NT2/D1 (cell line): ENCODE measurements around the gene FHOD3.

Source experiments
- DNase-seq: peaks from one replicate; pipeline ENCODE4 v3.0.0-alpha.2; 2011; ENCODE audit warnings: low read depth, low spot score
- H3K27me3 ChIP-seq: 2 replicates; pipeline ENCODE4 v1.6.0; 2011; ENCODE audit warnings: mild to moderate bottlenecking; ENCODE audit not compliant: insufficient read length, insufficient read depth
- H3K36me3 ChIP-seq: 2 replicates; pipeline ENCODE4 v1.6.1; 2011; ENCODE audit warnings: mild to moderate bottlenecking, low read length, mixed read lengths; ENCODE audit not compliant: insufficient read depth, insufficient read length
- H3K4me1 ChIP-seq: 2 replicates; pipeline ENCODE4 v1.5.1; 2011; ENCODE audit not compliant: insufficient read depth, insufficient read length
- H3K4me3 ChIP-seq: 2 replicates; pipeline ENCODE4 v1.5.1; 2011; ENCODE audit warnings: low read depth; ENCODE audit not compliant: insufficient read length
- H3K9ac ChIP-seq: 2 replicates; pipeline ENCODE4 v1.6.0; 2011; ENCODE audit warnings: low read depth; ENCODE audit not compliant: insufficient read length
- H3K9me3 ChIP-seq: 2 replicates; pipeline ENCODE4 v1.5.1; 2011; ENCODE audit warnings: mild to moderate bottlenecking, low read length; ENCODE audit not compliant: insufficient read depth
- SUZ12 ChIP-seq: IDR thresholded peaks from 2 replicates; pipeline ENCODE4 v1.6.1; 2011; ENCODE audit not compliant: insufficient read length, insufficient read depth; ENCODE audit errors: extremely low read depth
- YY1 ChIP-seq: IDR thresholded peaks from 2 replicates; pipeline ENCODE4 v1.6.1; 2011; ENCODE audit not compliant: insufficient read length, insufficient read depth
- ZNF274 ChIP-seq: IDR thresholded peaks from 2 replicates; pipeline ENCODE4 v1.6.1; 2011; ENCODE audit warnings: mild to moderate bottlenecking, low read depth, low read length

The FHOD3 gene

DNA sequence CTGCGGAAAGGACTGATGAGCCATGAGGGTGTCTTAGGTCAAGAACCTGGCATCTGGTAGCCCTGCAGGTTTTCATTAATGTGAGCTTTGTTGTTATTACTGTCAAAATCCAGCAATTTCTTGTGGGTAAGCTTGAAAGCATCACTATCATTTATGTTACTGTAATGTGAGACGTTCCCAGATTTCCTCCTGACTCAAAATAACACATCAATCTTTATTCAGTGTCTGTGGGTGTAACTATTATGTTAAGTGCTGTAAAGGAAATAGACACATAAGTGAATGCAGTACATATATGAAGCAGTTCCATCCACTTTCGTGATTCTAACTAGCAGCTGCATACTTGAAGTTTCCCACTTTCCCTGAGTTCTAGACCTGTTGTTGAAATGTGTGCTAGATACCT, 89.8 kb downstream of the FHOD3 start:
- DNase-seq: no peak
- no peaks in the 10 kb centered on the region for H3K9me3 ChIP-seq
- TF ChIP-seq ZNF274 (no peak), YY1 (no peak), SUZ12 (no peak)
- H3K27me3 ChIP-seq: no peaks in the 10 kb centered on the region
- no peak overlapping the region for H3K4me3 ChIP-seq
- H3K36me3 ChIP-seq: no peaks in the 10 kb centered on the region
- no peak overlapping the region for H3K9ac ChIP-seq
- no peaks in the 10 kb centered on the region for H3K4me1 ChIP-seq

DNA sequence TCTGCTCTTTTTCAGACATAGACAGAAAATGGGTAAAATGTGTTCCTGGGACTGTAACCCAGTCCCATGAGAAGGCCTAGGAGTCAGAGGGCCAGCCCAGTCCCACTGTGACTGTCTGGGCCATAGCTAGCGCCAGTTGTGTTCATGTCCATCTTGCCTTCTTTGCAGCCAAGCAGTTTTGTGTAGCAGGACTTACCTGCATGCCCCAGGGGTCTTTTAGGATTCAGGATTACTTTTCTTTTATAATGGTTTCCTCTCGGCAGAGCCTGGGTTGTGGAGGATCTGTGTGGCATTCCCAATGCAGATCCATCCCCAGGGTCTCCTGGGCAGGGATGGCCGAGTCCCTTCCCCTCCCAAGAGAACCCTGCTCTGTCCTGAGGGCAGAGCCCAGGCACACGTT, 90.8 kb downstream of the FHOD3 start:
- Histone ChIP-seq H3K27me3 (no peaks in the 10 kb centered on the region), H3K36me3 (no peaks in the 10 kb centered on the region), H3K9me3 (no peaks in the 10 kb centered on the region), H3K9ac (no peak overlapping the region), H3K4me3 (no peak overlapping the region), H3K4me1 (no peaks in the 10 kb centered on the region)
- TF ChIP-seq ZNF274: no peak
- no peak for TF ChIP-seq SUZ12
- no peak for TF ChIP-seq YY1
- DNase-seq: no peak

DNA sequence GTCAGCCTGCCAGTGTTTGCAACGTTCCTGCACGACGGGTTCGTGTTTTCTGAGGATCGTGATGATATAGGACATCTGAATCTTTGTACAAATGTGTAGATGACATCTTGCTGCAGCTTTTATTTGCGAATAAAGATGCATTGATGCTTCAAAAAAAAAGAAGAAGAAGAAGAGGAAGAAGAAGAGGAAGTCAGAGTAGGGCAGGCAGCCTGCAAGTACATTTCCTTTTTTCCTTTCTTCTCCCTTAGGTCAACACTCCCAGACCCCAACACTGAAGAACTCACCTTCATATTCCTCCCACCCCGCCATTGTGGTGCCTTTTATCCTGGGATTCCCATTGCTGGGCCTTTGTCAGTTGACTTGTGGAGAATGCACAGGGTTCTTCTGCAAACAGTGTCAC, 91.5 kb downstream of the FHOD3 start:
- H3K9me3 ChIP-seq: no peaks in the 10 kb centered on the region; the same call in 1 of the 2 replicates
- no peaks in the 10 kb centered on the region for H3K36me3 ChIP-seq
- no peak for DNase-seq
- H3K4me3 ChIP-seq: no peak overlapping the region
- no peak overlapping the region for H3K9ac ChIP-seq
- TF ChIP-seq YY1: no peak
- no peak for TF ChIP-seq SUZ12
- TF ChIP-seq ZNF274: no peak
- no peaks in the 10 kb centered on the region for H3K27me3 ChIP-seq
- no peaks in the 10 kb centered on the region for H3K4me1 ChIP-seq

DNA sequence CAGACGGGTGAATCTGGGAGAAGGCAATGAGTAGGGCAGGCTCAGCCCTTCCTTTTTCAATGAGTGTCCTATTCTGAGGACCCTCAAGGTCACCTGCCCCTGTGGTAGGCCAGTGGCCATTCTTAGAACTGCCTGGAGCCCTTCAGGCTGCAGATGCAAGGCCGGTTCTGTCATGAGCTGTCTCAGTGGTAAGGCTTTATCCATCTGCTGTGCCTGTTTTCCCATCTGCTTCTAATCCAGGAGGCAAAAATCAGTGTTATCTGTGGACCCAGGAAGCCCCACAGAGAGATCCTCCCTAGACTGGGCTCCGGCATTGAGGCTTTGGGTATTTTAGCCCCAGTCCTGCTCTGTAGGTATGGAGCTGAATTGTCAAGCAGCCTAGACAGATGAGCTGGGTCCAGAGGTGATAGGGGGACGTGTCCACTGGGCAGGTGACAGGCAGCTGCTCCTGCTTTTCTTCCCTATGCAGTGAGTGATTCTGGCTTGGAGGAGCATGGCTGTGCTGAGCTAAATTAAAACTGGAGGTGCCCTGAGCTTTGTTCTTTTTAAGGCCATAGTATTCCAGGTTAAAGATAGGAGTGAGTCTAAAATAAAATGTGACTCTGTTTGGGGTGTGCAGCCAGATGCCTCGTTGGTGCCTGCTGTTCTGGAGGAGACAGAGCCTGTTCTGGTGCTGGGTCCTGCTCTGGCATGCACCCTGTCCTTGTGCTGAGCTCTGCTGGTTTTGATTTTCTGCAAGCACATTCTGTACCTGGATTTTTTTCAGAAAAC, 92.5 kb downstream of the FHOD3 start:
- Histone ChIP-seq H3K9ac (no peak overlapping the region), H3K4me3 (no peak overlapping the region), H3K4me1 (no peaks in the 10 kb centered on the region), H3K9me3 (no peaks in the 10 kb centered on the region; the same call in 1 of the 2 replicates), H3K36me3 (no peaks in the 10 kb centered on the region), H3K27me3 (no peaks in the 10 kb centered on the region)
- no peak for TF ChIP-seq YY1
- no peak for TF ChIP-seq ZNF274
- no peak for TF ChIP-seq SUZ12
- DNase-seq: no peak

DNA sequence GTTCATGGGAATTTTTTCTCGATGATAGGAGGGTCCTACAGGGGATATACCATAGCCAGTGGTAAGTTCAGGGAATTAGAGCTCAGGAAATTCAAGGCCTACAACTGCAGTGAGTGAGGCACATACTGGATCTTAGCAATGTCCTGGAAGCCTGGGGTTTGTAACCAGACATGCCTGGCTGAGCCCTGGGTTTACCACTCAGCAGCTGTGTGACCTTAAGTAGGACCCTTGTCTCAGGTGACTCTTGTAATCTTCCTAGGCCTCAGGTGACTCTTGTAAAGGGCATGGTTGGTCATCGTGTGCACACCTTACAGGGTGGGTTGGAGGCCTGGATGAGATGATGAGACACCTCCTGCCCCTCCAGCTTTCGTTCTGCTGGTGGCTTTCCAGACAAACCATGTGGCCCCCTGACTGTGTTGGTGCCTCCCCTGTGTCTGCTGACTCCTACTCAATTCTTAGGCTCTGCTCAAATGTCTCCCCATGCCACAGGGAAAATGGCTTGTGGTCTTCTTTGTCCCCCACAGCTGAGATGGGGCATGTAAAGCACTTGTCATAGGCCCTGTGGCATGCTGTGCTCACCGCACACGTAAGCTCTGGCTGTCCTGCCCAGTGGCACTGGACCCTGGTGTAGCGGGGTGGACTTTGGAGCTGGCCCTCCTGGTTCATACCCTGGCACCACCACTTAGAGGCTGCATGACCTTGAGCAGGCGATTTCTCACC, 94.1 kb downstream of the FHOD3 start:
- Histone ChIP-seq H3K36me3 (no peaks in the 10 kb centered on the region), H3K4me3 (no peak overlapping the region), H3K9ac (no peak overlapping the region), H3K9me3 (peaks cover 10% of the 10 kb centered on the region; the same call in 1 of the 2 replicates), H3K27me3 (no peaks in the 10 kb centered on the region), H3K4me1 (no peaks in the 10 kb centered on the region)
- TF ChIP-seq SUZ12 (no peak), YY1 (no peak), ZNF274 (no peak)
- no peak for DNase-seq

DNA sequence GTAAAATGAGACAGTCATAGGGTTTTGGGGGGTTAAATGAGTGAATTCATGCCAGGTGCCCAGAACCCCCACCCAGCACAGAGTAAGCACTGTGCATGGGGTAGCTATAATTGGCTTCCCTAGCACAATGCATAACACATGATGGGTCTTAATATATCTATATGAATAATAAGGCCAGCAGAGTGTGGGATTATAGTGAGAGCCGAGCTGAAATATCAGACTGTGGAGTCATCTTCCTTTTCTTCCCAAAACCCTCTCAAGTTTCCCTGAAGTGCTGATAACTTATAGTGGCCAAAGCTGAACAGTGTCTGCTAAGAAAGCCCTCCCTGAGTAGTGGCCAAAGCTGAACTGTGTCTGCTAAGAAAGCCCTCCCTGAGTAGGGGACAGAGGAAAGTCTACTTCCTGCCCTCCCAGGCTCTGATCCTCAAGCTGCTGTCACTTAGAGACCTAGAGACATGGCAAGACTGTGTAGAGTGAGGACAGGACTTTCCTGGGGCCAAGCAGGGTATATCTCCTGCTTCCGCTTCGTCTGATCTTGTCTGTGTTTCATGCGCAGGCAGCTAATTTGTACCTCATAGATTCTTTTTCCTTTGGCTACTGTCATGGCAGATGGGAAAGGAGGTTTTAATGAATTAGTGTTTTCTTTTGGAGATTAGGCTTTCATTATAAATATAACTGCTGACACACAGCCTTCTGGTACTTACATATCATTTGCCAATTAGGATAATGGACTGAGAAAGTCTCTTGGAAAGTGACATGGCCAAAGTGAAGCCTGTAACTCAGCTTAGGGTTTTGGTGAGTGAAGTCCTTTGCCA, 94.9 kb downstream of the FHOD3 start:
- H3K36me3 ChIP-seq: no peaks in the 10 kb centered on the region

DNA sequence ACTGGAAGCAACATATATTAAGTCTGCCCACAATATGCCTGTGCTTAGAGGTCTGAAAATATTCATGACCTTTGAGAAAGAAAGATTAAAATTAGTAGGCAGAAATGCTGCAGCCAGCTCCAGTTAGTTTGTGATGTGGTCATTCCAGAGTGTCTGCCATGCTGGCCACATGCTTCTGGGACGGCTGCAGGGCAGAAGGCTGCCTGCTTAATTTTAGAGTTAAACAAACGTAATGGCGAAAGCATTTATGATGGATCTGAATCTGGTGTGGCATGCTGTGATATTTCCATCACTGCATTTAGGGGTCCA, 95.4 kb downstream of the FHOD3 start:
- no peak for TF ChIP-seq ZNF274
- no peak for TF ChIP-seq SUZ12
- no peak for TF ChIP-seq YY1
- H3K9ac ChIP-seq: no peak overlapping the region
- no peak for DNase-seq
- H3K36me3 ChIP-seq: no peaks in the 10 kb centered on the region
- H3K9me3 ChIP-seq: peaks cover 10% of the 10 kb centered on the region; the same call in 1 of the 2 replicates
- no peaks in the 10 kb centered on the region for H3K4me1 ChIP-seq
- no peak overlapping the region for H3K4me3 ChIP-seq
- no peaks in the 10 kb centered on the region for H3K27me3 ChIP-seq

More for the DNA sequence above, 94.9 kb downstream of the FHOD3 start:
- Histone ChIP-seq H3K27me3 (no peaks in the 10 kb centered on the region), H3K4me1 (no peaks in the 10 kb centered on the region), H3K4me3 (no peak overlapping the region), H3K9ac (no peak overlapping the region), H3K9me3 (peaks cover 10% of the 10 kb centered on the region; the same call in 1 of the 2 replicates)
- no peak for DNase-seq
- TF ChIP-seq ZNF274 (no peak), SUZ12 (no peak), YY1 (no peak)
